HepG2 (cell line): ENCODE measurements around the gene TM2D1. TPM values are rescaled to one million over a fixed set of nuclear protein-coding genes. Genes with fewer than 3 reads are reported as not detected.

Source experiments
- ATAC-seq: fragments of 200-7000 bp; cut with Tn5 transposase; 3 replicates; pipeline ENCODE4 v1.9.1; 2020; ENCODE audit warnings: mild to moderate bottlenecking, moderate library complexity
- BruUV-seq: library from RNA; stranded (reverse); fragments of 400-500 nt; replicated peaks from 2 replicates; lab custom pipeline; 2021; lab: Mats Ljungman, UMichigan
- CTCF ChIA-PET: fragments of 300-600 bp; formaldehyde crosslinking; extraction: SDS; loops from one replicate; lab custom pipeline; 2021; ENCODE audit warnings: low total read pairs, inconsistent platforms, low intra/inter-chr PET ratio; lab: Yijun Ruan, JAX
- POLR2A ChIA-PET: fragments of 350-600 bp; sonication (Branson Sonifier 250); formaldehyde crosslinking; loops from one replicate; lab custom pipeline; 2020; ENCODE audit warnings: antibody characterized with exemption, inconsistent platforms; lab: Yijun Ruan, JAX
- DNase-seq: peaks from one replicate; pipeline ENCODE4 v3.0.0-alpha.2; 2015; ENCODE audit warnings: low spot score
- FAIRE-seq: peaks from 3 replicates; lab custom pipeline; 2011; peaks lifted over from hg19 to GRCh38; lab: Jason Lieb, UNC
- H2AFZ ChIP-seq: one replicate; pipeline ENCODE4 v1.6.1; 2011; ENCODE audit warnings: low read length, inconsistent platforms
- H3K27ac ChIP-seq: fragments of 300-600 bp; 3 replicates; pipeline ENCODE4 v1.8.0; 2011; ENCODE audit warnings: mixed run types, mild to moderate bottlenecking, mixed read lengths, low read length, inconsistent platforms; ENCODE audit not compliant: insufficient read depth; ENCODE audit errors: extremely low read length
- H3K27me3 ChIP-seq, 2 experiments: fragments of 200-600 bp in 1 of 2; 2 replicates in 1 of 2; 3 replicates in 1 of 2; pipeline versions ENCODE4 v1.6.0 to v1.8.0; 2011; ENCODE audit warnings: low read length in 2 of 2, mild to moderate bottlenecking in 2 of 2, moderate library complexity in 2 of 2, inconsistent platforms in 1 of 2; ENCODE audit not compliant: insufficient read depth in 2 of 2, control insufficient read depth in 1 of 2
- H3K36me3 ChIP-seq, 2 experiments: fragments of 200-600 bp in 1 of 2; replicated peaks in 1 of 2; 2 replicates in 1 of 2; 3 replicates in 1 of 2; pipeline versions ENCODE4 v1.5.1 to v1.8.0; 2011; ENCODE audit warnings: low read length in 2 of 2, inconsistent platforms in 1 of 2; ENCODE audit not compliant: insufficient read depth in 2 of 2, control insufficient read depth in 1 of 2
- H3K4me1 ChIP-seq: 2 replicates; pipeline ENCODE4 v1.5.1; 2012; ENCODE audit warnings: low read length, inconsistent platforms; ENCODE audit not compliant: insufficient read depth
- H3K4me2 ChIP-seq: 2 replicates; pipeline ENCODE4 v1.6.0; 2011; ENCODE audit warnings: low read depth, low read length, inconsistent platforms
- H3K4me3 ChIP-seq, 3 experiments: fragments of 200-600 bp in 1 of 3; sonication (generic), shearing (Covaris generic) in 1 of 3; replicated peaks in 1 of 3; 2 replicates each; pipeline ENCODE4 v1.5.1; 2011 to 2016; ENCODE audit warnings: low read length in 3 of 3, inconsistent platforms in 2 of 3, low read depth in 2 of 3, mild to moderate bottlenecking in 2 of 3, control low read depth in 1 of 3, mixed read lengths in 1 of 3; ENCODE audit not compliant: insufficient read depth in 1 of 3
- H3K79me2 ChIP-seq: one replicate; pipeline ENCODE4 v1.6.1; 2011; ENCODE audit warnings: low read length, inconsistent platforms; ENCODE audit not compliant: insufficient read depth
- H3K9ac ChIP-seq: 2 replicates; pipeline ENCODE4 v1.6.0; 2011; ENCODE audit warnings: mild to moderate bottlenecking, low read depth, low read length, inconsistent platforms; ENCODE audit not compliant: insufficient read depth
- H3K9me3 ChIP-seq: 2 replicates; pipeline ENCODE4 v1.5.1; 2012; ENCODE audit warnings: mild to moderate bottlenecking, low read length
- H4K20me1 ChIP-seq: 2 replicates; pipeline ENCODE4 v1.6.0; 2011; ENCODE audit warnings: inconsistent platforms, mild to moderate bottlenecking, low read length, moderate library complexity; ENCODE audit not compliant: insufficient read depth
- ADNP ChIP-seq: sonication (generic); formaldehyde crosslinking; IDR thresholded peaks from 2 replicates; pipeline ENCODE4 v1.4.0; 2020; ENCODE audit warnings: missing genetic modification reagents
- HBP1 ChIP-seq: IDR thresholded peaks from 2 replicates; pipeline ENCODE4 v1.6.1; 2016; ENCODE audit warnings: low read depth, control low read depth
- HIVEP1 ChIP-seq: sonication (generic); formaldehyde crosslinking; IDR thresholded peaks from 2 replicates; pipeline ENCODE4 v1.4.0; 2020; ENCODE audit warnings: mild to moderate bottlenecking, missing genetic modification reagents
- HOXD1 ChIP-seq: sonication (generic); formaldehyde crosslinking; IDR thresholded peaks from 2 replicates; pipeline ENCODE4 v1.5.0; 2020; ENCODE audit warnings: missing genetic modification reagents
- PHF20 ChIP-seq: sonication (generic); formaldehyde crosslinking; IDR thresholded peaks from 2 replicates; pipeline ENCODE4 v1.5.0; 2020; ENCODE audit warnings: mild to moderate bottlenecking, missing genetic modification reagents
- SIX4 ChIP-seq: sonication (generic); formaldehyde crosslinking; IDR thresholded peaks from 2 replicates; pipeline ENCODE4 v1.4.0; 2020; ENCODE audit warnings: missing genetic modification reagents
- SNRNP70 ChIP-seq: fragments of 200-400 bp; formaldehyde crosslinking; IDR thresholded peaks from 2 replicates; pipeline ENCODE4 v1.6.1; 2017; ENCODE audit warnings: mild to moderate bottlenecking, low read depth, low read length, moderate library complexity
- SRSF4 ChIP-seq: fragments of 200-400 bp; formaldehyde crosslinking; IDR thresholded peaks from one replicate; pipeline ENCODE4 v1.6.1; 2018; ENCODE audit warnings: mild to moderate bottlenecking, low read depth, low read length, moderate library complexity; ENCODE audit not compliant: poor library complexity, severe bottlenecking
- TBP ChIP-seq: sonication (generic); formaldehyde crosslinking; IDR thresholded peaks from 2 replicates; pipeline ENCODE4 v1.5.0; 2020; ENCODE audit warnings: missing genetic modification reagents
- ZBTB42 ChIP-seq: sonication (generic); formaldehyde crosslinking; IDR thresholded peaks from 2 replicates; pipeline ENCODE4 v1.5.0; 2020; ENCODE audit warnings: mild to moderate bottlenecking, missing genetic modification reagents
- ZEB1 ChIP-seq: IDR thresholded peaks from 2 replicates; pipeline ENCODE4 v1.6.1; 2012; ENCODE audit warnings: mild to moderate bottlenecking, low read depth, inconsistent platforms; ENCODE audit not compliant: insufficient replicate concordance
- ZFP62 ChIP-seq: sonication (generic); formaldehyde crosslinking; IDR thresholded peaks from 2 replicates; pipeline ENCODE4 v1.4.0; 2020; ENCODE audit warnings: missing genetic modification reagents
- ZKSCAN1 ChIP-seq: fragments of 150-350 bp; IDR thresholded peaks from 2 replicates; pipeline ENCODE4 v1.6.1; 2014; ENCODE audit warnings: low read length
- ZNF224 ChIP-seq: sonication (generic); formaldehyde crosslinking; IDR thresholded peaks from 2 replicates; pipeline ENCODE4 v1.5.0; 2020; ENCODE audit warnings: mild to moderate bottlenecking, missing genetic modification reagents
- ZNF275 ChIP-seq: sonication (generic); formaldehyde crosslinking; IDR thresholded peaks from 2 replicates; pipeline ENCODE4 v1.8.0; 2022; ENCODE audit warnings: missing genetic modification reagents, mild to moderate bottlenecking, inconsistent platforms, borderline replicate concordance
- ZNF3 ChIP-seq: IDR thresholded peaks from 2 replicates; pipeline ENCODE4 v1.7.0; 2017; ENCODE audit warnings: inconsistent platforms
- ZNF484 ChIP-seq: sonication (generic); formaldehyde crosslinking; IDR thresholded peaks from 2 replicates; pipeline ENCODE4 v1.5.1; 2020; ENCODE audit warnings: mild to moderate bottlenecking, low read depth, missing genetic modification reagents, borderline replicate concordance
- ZNF672 ChIP-seq: sonication (generic); formaldehyde crosslinking; IDR thresholded peaks from 2 replicates; pipeline ENCODE4 v1.8.1; 2022; ENCODE audit warnings: missing genetic modification reagents
- WGBS: methylation state at CpG from one replicate; pipeline ENCODE4 v1.1.6; 2017; ENCODE audit warnings: low lambda C conversion rate; 5-methylcytosine and 5-hydroxymethylcytosine counted together
- in situ Hi-C: cut with HindIII; loops from 2 replicates; pipeline ENCODE4 v1.10.0; 2017; ENCODE audit warnings: low pct_unique_long_range_greater_than_20kb; ENCODE audit not compliant: extremely low pct_ligation_motif_present
- intact Hi-C: fragments of 100-400 bp; cut with micrococcal nuclease; formaldehyde crosslinking; loops from one replicate; pipeline ENCODE4 v1.10.0; 2022; ENCODE audit not compliant: unreplicated experiment
- polyA plus RNA-seq, 8 experiments: library from polyadenylated mRNA; depleted of rRNA in 3 of 8; stranded (reverse) in 7 of 8; unstranded in 1 of 8; fragments of >200 nt; fragmentation: Illumina TruSeq in 4 of 8; extraction: Trizol in 4 of 8; gene quantifications; 2 replicates each; pipeline versions ENCODE4 v1.2.1 to v1.2.3, GENCODE V29; 2011 to 2016; ENCODE audit warnings: low read depth in 4 of 8, missing spikeins in 1 of 8, mixed read lengths in 1 of 8; ENCODE audit not compliant: insufficient read depth in 1 of 8
- total RNA-seq, 5 experiments: library from RNA; depleted of rRNA; stranded (reverse); fragments of >200 nt; fragmentation: Illumina TruSeq; extraction: Trizol; gene quantifications; 2 replicates each; pipeline ENCODE4 v1.2.3, GENCODE V29; 2016; ENCODE audit warnings: low read depth in 1 of 5
- TF ChIP-seq, protein P1 (sequence below): sonication (generic); formaldehyde crosslinking; IDR thresholded peaks from 2 replicates; pipeline ENCODE4 v1.4.0; 2020; ENCODE audit warnings: mild to moderate bottlenecking, missing genetic modification reagents
- TF ChIP-seq, protein P2 (sequence below): sonication (generic); formaldehyde crosslinking; IDR thresholded peaks from 2 replicates; pipeline ENCODE4 v1.4.0; 2020; ENCODE audit warnings: mild to moderate bottlenecking, missing genetic modification reagents

The TM2D1 gene
- total and polyA plus RNA-seq, 2 of the 13 experiments (the other 11 are each of a cell fraction or from before 2014, with no cell fraction given), result 26.6 to 49.0 TPM

DNA sequence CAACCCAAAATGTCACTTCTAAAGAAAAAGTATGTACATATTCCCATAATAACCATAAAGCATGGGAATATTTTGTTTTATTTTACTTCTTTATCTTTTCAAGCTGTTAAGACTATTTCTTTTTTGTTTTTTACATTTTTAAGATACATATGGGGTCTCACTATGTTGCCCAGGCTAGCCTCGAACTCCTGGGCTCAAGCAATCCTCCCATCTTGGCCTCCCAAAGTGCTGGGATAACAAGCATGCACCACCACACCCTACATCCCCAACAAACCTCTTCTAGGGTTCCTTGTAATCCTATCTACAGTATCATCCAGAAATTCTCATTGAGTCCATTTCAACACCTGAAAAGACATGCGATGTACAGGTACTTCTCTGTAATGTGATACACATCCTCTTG is 87.5 kb downstream of the TM2D1 start:
- Histone ChIP-seq H3K27me3 (peaks cover 0 to 36% of the 10 kb centered on the region in 2 experiments; a peak in 3 of 5 replicates), H3K27ac (no peak overlapping the region), H3K4me2 (no peak overlapping the region), H2AFZ (no peak overlapping the region), H3K9ac (no peak overlapping the region), H3K4me1 (no peaks in the 10 kb centered on the region), H4K20me1 (no peaks in the 10 kb centered on the region), H3K79me2 (no peaks in the 10 kb centered on the region), H3K36me3 (no peaks in the 10 kb centered on the region), H3K4me3 (no peak overlapping the region), H3K9me3 (no peaks in the 10 kb centered on the region)
- DNase-seq, result no peak
- FAIRE-seq, result no peak
- TF ChIP-seq PHF20 (CRISPR knock-in tag) (no peak), ZNF3 (CRISPR knock-in tag) (no peak), HOXD1 (CRISPR knock-in tag) (no peak), ZNF484 (CRISPR knock-in tag) (no peak), HIVEP1 (CRISPR knock-in tag) (no peak), ZNF224 (CRISPR knock-in tag) (no peak), ZBTB42 (no peak), ZFP62 (CRISPR knock-in tag) (no peak), SNRNP70 (no peak), SIX4 (no peak), ZNF672 (no peak), ZKSCAN1 (no peak), SRSF4 (no peak), HBP1 (CRISPR knock-in tag) (no peak), ZNF275 (CRISPR knock-in tag) (no peak), ADNP (CRISPR knock-in tag) (no peak), TBP (no peak), ZEB1 (no peak)
- TF ChIP-seq, protein P1, sequence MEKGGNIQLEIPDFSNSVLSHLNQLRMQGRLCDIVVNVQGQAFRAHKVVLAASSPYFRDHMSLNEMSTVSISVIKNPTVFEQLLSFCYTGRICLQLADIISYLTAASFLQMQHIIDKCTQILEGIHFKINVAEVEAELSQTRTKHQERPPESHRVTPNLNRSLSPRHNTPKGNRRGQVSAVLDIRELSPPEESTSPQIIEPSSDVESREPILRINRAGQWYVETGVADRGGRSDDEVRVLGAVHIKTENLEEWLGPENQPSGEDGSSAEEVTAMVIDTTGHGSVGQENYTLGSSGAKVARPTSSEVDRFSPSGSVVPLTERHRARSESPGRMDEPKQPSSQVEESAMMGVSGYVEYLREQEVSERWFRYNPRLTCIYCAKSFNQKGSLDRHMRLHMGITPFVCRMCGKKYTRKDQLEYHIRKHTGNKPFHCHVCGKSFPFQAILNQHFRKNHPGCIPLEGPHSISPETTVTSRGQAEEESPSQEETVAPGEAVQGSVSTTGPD (CRISPR knock-in tag), result no peak
- TF ChIP-seq, protein P2, sequence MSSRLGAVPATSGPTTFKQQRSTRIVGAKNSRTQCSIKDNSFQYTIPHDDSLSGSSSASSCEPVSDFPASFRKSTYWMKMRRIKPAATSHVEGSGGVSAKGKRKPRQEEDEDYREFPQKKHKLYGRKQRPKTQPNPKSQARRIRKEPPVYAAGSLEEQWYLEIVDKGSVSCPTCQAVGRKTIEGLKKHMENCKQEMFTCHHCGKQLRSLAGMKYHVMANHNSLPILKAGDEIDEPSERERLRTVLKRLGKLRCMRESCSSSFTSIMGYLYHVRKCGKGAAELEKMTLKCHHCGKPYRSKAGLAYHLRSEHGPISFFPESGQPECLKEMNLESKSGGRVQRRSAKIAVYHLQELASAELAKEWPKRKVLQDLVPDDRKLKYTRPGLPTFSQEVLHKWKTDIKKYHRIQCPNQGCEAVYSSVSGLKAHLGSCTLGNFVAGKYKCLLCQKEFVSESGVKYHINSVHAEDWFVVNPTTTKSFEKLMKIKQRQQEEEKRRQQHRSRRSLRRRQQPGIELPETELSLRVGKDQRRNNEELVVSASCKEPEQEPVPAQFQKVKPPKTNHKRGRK, result no peak
- CTCF ChIA-PET, result no interaction called here
- no peak for ATAC-seq
- in situ Hi-C loops, result no loop called here
- intact Hi-C loops, result no loop called here
- POLR2A ChIA-PET, result no interaction called here
- WGBS, result 26% methylated on average over 2 of the region's 2 CpGs
- BruUV-seq, result no TSS peak
